Astrocyte (in vitro differentiated cells and primary cell): Measurements from ENCODE around the gene ACACA. TPM values are rescaled to one million over a fixed set of nuclear protein-coding genes. Genes with fewer than 3 reads are reported as not detected.

Source experiments
- DNase-seq: peaks from one replicate; pipeline ENCODE4 v3.0.0-alpha.2; 2010; ENCODE audit warnings: low read depth
- FAIRE-seq: peaks from 2 replicates; lab custom pipeline; 2011; peaks lifted over from hg19 to GRCh38; lab: Jason Lieb, UNC
- H2AFZ ChIP-seq: 2 replicates; pipeline ENCODE4 v1.6.0; 2012; ENCODE audit warnings: low read depth, low read length, inconsistent platforms
- H3K27ac ChIP-seq: 2 replicates; pipeline ENCODE4 v1.5.1; 2011; ENCODE audit warnings: low read depth, low read length, inconsistent platforms
- H3K27me3 ChIP-seq: 2 replicates; pipeline ENCODE4 v1.6.0; 2011; ENCODE audit warnings: low read length, inconsistent platforms; ENCODE audit not compliant: insufficient read depth
- H3K36me3 ChIP-seq: 2 replicates; pipeline ENCODE4 v1.5.1; 2011; ENCODE audit warnings: low read length, inconsistent platforms; ENCODE audit not compliant: insufficient read depth
- H3K4me1 ChIP-seq: 2 replicates; pipeline ENCODE4 v1.5.1; 2011; ENCODE audit warnings: low read length, inconsistent platforms; ENCODE audit not compliant: insufficient read depth
- H3K4me2 ChIP-seq: 2 replicates; pipeline ENCODE4 v1.6.0; 2012; ENCODE audit warnings: low read length, inconsistent platforms
- H3K4me3 ChIP-seq: 2 replicates; pipeline ENCODE4 v1.5.1; 2011; ENCODE audit warnings: low read depth, mild to moderate bottlenecking, low read length, inconsistent platforms; ENCODE audit not compliant: insufficient read depth
- H3K79me2 ChIP-seq: 2 replicates; pipeline ENCODE4 v1.6.0; 2012; ENCODE audit warnings: mild to moderate bottlenecking, low read length, inconsistent platforms; ENCODE audit not compliant: insufficient read depth
- H3K9ac ChIP-seq: 2 replicates; pipeline ENCODE4 v1.6.0; 2012; ENCODE audit warnings: mild to moderate bottlenecking, low read length, inconsistent platforms
- H3K9me3 ChIP-seq: 2 replicates; pipeline ENCODE4 v1.5.1; 2012; ENCODE audit warnings: low read depth, mild to moderate bottlenecking, low read length, inconsistent platforms; ENCODE audit not compliant: insufficient read depth
- H4K20me1 ChIP-seq: 2 replicates; pipeline ENCODE4 v1.6.0; 2012; ENCODE audit warnings: low read length, inconsistent platforms; ENCODE audit not compliant: insufficient read depth
- H3K27ac Mint-ChIP-seq: one replicate; pipeline ENCODE4 v1.8.0; 2021; ENCODE audit warnings: mild to moderate bottlenecking, mixed read lengths; ENCODE audit not compliant: unreplicated experiment
- H3K27me3 Mint-ChIP-seq: one replicate; pipeline ENCODE4 v1.8.0; 2021; ENCODE audit warnings: low read depth, mixed read lengths; ENCODE audit not compliant: unreplicated experiment
- H3K36me3 Mint-ChIP-seq: one replicate; pipeline ENCODE4 v1.8.0; 2021; ENCODE audit warnings: low read depth, mixed read lengths; ENCODE audit not compliant: unreplicated experiment
- H3K4me1 Mint-ChIP-seq: one replicate; pipeline ENCODE4 v1.8.0; 2021; ENCODE audit warnings: low read depth, mixed read lengths; ENCODE audit not compliant: unreplicated experiment
- H3K4me3 Mint-ChIP-seq: one replicate; pipeline ENCODE4 v1.8.0; 2021; ENCODE audit warnings: mild to moderate bottlenecking, moderate library complexity, mixed read lengths; ENCODE audit not compliant: unreplicated experiment
- H3K9me3 Mint-ChIP-seq: one replicate; pipeline ENCODE4 v1.8.0; 2021; ENCODE audit warnings: mild to moderate bottlenecking, mixed read lengths; ENCODE audit not compliant: unreplicated experiment
- CTCF ChIP-seq: IDR thresholded peaks from 2 replicates; pipeline ENCODE4 v1.5.1; 2011; ENCODE audit warnings: low read depth, mild to moderate bottlenecking, inconsistent platforms, low read length, moderate library complexity; ENCODE audit not compliant: insufficient read depth
- EZH2 ChIP-seq: IDR thresholded peaks from 2 replicates; pipeline ENCODE4 v1.6.1; 2012; ENCODE audit warnings: mild to moderate bottlenecking, low read length, inconsistent platforms; ENCODE audit not compliant: insufficient read depth
- total RNA-seq: library from RNA; stranded (reverse); gene quantifications from 2 replicates; pipeline ENCODE4 v1.2.1, GENCODE V29; 2021

The ACACA gene
- total RNA-seq, 1 donor from 2014 or later = 88.3 TPM

GRCh38 chr17:37086334-37086733 is 320.3 kb downstream of the ACACA start:
- Mint-ChIP-seq H3K4me3 (no peak overlapping the region), H3K27me3 (no peaks in the 10 kb centered on the region), H3K36me3 (peaks cover 18% of the 10 kb centered on the region), H3K4me1 (peaks cover 14% of the 10 kb centered on the region), H3K27ac (no peak overlapping the region), H3K9me3 (no peaks in the 10 kb centered on the region)
- Histone ChIP-seq H3K9ac (no peak overlapping the region), H4K20me1 (peaks cover 3% of the 10 kb centered on the region), H2AFZ (no peak overlapping the region), H3K4me2 (no peak overlapping the region), H3K4me3 (no peak overlapping the region), H3K9me3 (no peaks in the 10 kb centered on the region), H3K4me1 (no peaks in the 10 kb centered on the region), H3K27ac (no peak overlapping the region), H3K79me2 (no peaks in the 10 kb centered on the region), H3K36me3 (peaks cover 21% of the 10 kb centered on the region), H3K27me3 (no peaks in the 10 kb centered on the region)
- no peak for TF ChIP-seq EZH2
- no peak for TF ChIP-seq CTCF
- DNase-seq (no peak), FAIRE-seq (no peak)

DNA sequence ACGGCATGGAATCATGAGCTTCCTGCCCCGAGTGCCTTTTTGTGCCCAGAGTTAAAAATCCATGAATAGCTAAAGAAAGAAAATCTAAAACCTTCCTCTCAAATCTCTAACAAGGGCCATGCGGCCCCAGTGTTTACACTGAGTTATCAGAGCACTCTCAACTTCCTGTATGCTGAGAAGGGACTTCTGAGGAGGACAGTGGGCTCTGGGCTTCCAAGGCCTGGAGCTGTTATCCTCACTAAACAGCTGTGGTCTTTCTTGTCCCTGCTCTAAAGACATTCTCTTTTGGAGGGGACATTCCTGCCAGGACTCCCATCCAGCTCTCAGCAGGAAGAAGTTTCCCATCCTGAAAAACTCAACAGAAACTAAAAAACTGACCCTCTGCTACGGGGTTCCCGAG is 322.3 kb downstream of the ACACA start:
- Histone ChIP-seq H3K4me1 (no peaks in the 10 kb centered on the region), H2AFZ (no peak overlapping the region), H4K20me1 (peaks cover 3% of the 10 kb centered on the region), H3K9me3 (no peaks in the 10 kb centered on the region), H3K27ac (no peak overlapping the region), H3K27me3 (no peaks in the 10 kb centered on the region), H3K9ac (no peak overlapping the region), H3K4me2 (no peak overlapping the region), H3K36me3 (peaks cover 17% of the 10 kb centered on the region), H3K79me2 (no peaks in the 10 kb centered on the region), H3K4me3 (no peak overlapping the region)
- Mint-ChIP-seq H3K4me3 (no peak overlapping the region), H3K27me3 (no peaks in the 10 kb centered on the region), H3K9me3 (peaks cover 1% of the 10 kb centered on the region), H3K27ac (no peak overlapping the region), H3K36me3 (peaks cover 16% of the 10 kb centered on the region), H3K4me1 (peaks cover 4% of the 10 kb centered on the region)
- FAIRE-seq = no peak
- no peak for DNase-seq
- TF ChIP-seq EZH2 (no peak), CTCF (no peak)

DNA sequence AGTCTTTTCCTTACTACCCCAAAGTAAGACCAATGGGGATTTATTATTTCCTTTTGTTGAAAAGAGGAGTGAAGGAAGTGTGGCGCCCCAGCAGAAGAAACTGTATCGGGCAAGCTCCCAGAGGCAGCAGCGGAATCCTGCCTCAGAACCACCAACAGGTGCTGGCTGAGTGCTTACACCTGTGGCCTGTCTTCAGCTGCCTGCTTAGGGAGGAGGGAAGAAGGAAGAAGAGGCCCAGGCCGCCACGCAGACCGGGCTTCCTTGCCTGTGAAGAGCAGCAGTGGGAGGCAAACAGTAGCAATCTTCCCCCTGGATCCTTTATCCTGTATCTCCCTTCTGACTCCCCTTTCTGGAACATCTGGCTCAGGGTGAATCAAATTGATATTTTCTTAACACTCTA is 323.2 kb downstream of the ACACA start:
- H3K4me2 ChIP-seq = no peak overlapping the region
- no peaks in the 10 kb centered on the region for H3K79me2 ChIP-seq
- H3K4me3 ChIP-seq = no peak overlapping the region
- no peak overlapping the region for H2AFZ ChIP-seq
- H3K27me3 ChIP-seq = no peaks in the 10 kb centered on the region
- H4K20me1 ChIP-seq = peaks cover 3% of the 10 kb centered on the region
- peaks cover 15% of the 10 kb centered on the region for H3K36me3 Mint-ChIP-seq
- H3K36me3 ChIP-seq = peaks cover 17% of the 10 kb centered on the region
- DNase-seq (no peak), FAIRE-seq (no peak)
- no peaks in the 10 kb centered on the region for H3K4me1 ChIP-seq
- no peak overlapping the region for H3K27ac Mint-ChIP-seq
- H3K27me3 Mint-ChIP-seq = no peaks in the 10 kb centered on the region
- no peak overlapping the region for H3K4me3 Mint-ChIP-seq
- no peak overlapping the region for H3K9ac ChIP-seq
- no peaks in the 10 kb centered on the region for H3K9me3 ChIP-seq
- H3K9me3 Mint-ChIP-seq = peaks cover 2% of the 10 kb centered on the region
- peaks cover 4% of the 10 kb centered on the region for H3K4me1 Mint-ChIP-seq
- TF ChIP-seq CTCF (no peak), EZH2 (no peak)
- no peak overlapping the region for H3K27ac ChIP-seq
